ENCODE data around the gene AP2A2. TPM values are rescaled to one million over a fixed set of nuclear protein-coding genes. Genes with fewer than 3 reads are reported as not detected.

AP2A2 gene
- total RNA-seq, 1 experiment from 2014 or later = 92.9 TPM

- no peak for TF ChIP-seq CTCF (IDR thresholded peaks at IDR 0.05; ENCODE audit: unreplicated experiment)
- H3K36me3 Mint-ChIP-seq (ENCODE audit: insufficient read depth, unreplicated experiment) = peaks cover 38% of the 10 kb centered on the region
- CTCF ChIA-PET = no interaction called here
- BruUV-seq (replicated peaks) = TSS peak; percentile 2
- no peaks in the 10 kb centered on the region for H3K27me3 Mint-ChIP-seq (ENCODE audit: unreplicated experiment)
- no peak overlapping the region for H3K4me3 Mint-ChIP-seq (ENCODE audit: low read depth, unreplicated experiment)
- H3K27ac Mint-ChIP-seq (ENCODE audit: unreplicated experiment) = no peak overlapping the region
- no peaks in the 10 kb centered on the region for H3K9me3 Mint-ChIP-seq (ENCODE audit: low read depth, unreplicated experiment)
- DNase-seq = no peak
- intact Hi-C loops (cut with micrococcal nuclease; ENCODE audit: unreplicated experiment) = no loop called here
- peaks cover 17% of the 10 kb centered on the region for H3K4me1 Mint-ChIP-seq (ENCODE audit: low read depth, unreplicated experiment)
Observed at GRCh38 chr11:931385-931784, 5.7 kb downstream of the AP2A2 start.

DNA sequence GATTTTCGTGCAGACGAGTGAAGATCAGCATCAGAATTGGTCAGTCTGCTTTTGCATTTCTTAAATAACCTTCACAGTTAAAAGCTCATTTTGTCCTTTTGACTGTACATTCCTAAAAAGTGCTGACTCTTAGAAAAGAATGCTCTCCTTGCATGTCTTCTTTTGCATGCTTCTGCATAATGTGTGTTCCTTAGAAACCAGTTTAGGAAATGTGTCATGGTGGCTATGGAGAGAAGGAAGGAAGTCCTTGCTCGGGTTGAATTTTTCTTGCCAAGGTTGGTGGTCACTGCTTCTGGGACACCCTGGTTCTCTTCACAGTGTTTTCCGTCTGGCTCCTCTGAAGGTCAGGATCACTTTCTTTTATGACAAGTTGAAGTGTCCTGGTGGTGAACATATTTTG is 6.8 kb downstream of the AP2A2 start:
- no peaks in the 10 kb centered on the region for H3K27me3 Mint-ChIP-seq (ENCODE audit: unreplicated experiment)
- H3K4me1 Mint-ChIP-seq (ENCODE audit: low read depth, unreplicated experiment) = peaks cover 17% of the 10 kb centered on the region
- DNase-seq = no peak
- no peaks in the 10 kb centered on the region for H3K9me3 Mint-ChIP-seq (ENCODE audit: low read depth, unreplicated experiment)
- no peak overlapping the region for H3K4me3 Mint-ChIP-seq (ENCODE audit: low read depth, unreplicated experiment)
- BruUV-seq (replicated peaks) = no TSS peak
- intact Hi-C loops (cut with micrococcal nuclease; ENCODE audit: unreplicated experiment) = no loop called here
- H3K27ac Mint-ChIP-seq (ENCODE audit: unreplicated experiment) = no peak overlapping the region
- TF ChIP-seq CTCF (IDR thresholded peaks at IDR 0.05; ENCODE audit: unreplicated experiment) = no peak
- CTCF ChIA-PET = no interaction called here
- peaks cover 27% of the 10 kb centered on the region for H3K36me3 Mint-ChIP-seq (ENCODE audit: insufficient read depth, unreplicated experiment)

DNA sequence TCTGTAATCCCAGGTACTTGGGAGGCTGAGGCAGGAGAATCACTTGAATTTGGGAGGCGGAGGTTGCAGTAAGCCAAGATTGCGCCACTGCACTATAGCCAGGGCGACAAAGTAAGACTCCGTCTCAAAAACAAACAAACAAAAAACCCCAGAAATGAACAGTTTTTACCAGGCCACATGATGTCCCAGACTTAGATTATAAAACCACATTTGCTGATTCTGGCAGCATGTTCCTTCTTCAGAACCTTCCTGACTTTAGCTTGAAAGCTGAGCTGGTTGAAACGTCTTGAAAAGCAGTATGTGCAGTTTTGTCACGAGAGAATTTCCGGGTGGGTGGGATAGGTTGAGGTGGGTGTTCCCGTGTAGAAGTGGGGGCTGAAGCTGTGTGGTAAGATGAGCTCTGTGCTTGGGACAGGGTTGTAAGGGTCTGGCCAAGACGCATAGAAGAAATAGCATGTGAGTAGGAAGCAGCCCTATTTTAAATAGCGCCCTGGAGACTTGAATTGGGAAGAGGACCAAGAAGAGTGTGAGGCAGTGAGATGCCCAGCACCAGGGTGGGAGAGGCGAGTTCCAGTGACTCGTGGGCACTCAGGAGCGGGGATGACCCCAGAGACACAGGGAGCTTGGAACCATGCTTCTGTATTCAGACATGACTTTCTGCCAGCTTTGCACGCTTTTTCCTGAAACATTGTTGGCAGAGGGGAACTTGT is 7.6 kb downstream of the AP2A2 start:
- DNase-seq = no peak
- BruUV-seq (replicated peaks) = no TSS peak
- Mint-ChIP-seq H3K9me3 (ENCODE audit: low read depth, unreplicated experiment) (no peaks in the 10 kb centered on the region), H3K4me3 (ENCODE audit: low read depth, unreplicated experiment) (no peak overlapping the region), H3K4me1 (ENCODE audit: low read depth, unreplicated experiment) (peaks cover 16% of the 10 kb centered on the region), H3K27me3 (ENCODE audit: unreplicated experiment) (no peaks in the 10 kb centered on the region), H3K27ac (ENCODE audit: unreplicated experiment) (no peak overlapping the region), H3K36me3 (ENCODE audit: insufficient read depth, unreplicated experiment) (peaks cover 25% of the 10 kb centered on the region)
- CTCF ChIA-PET = interaction anchor here (1.0 kb wide), 1 partner anchor 21 kb away, joined by 3 read pairs; no protein-coding TSS in a partner anchor
- intact Hi-C loops (cut with micrococcal nuclease; ENCODE audit: unreplicated experiment) = no loop called here
- TF ChIP-seq CTCF (IDR thresholded peaks at IDR 0.05; ENCODE audit: unreplicated experiment) = no peak

DNA sequence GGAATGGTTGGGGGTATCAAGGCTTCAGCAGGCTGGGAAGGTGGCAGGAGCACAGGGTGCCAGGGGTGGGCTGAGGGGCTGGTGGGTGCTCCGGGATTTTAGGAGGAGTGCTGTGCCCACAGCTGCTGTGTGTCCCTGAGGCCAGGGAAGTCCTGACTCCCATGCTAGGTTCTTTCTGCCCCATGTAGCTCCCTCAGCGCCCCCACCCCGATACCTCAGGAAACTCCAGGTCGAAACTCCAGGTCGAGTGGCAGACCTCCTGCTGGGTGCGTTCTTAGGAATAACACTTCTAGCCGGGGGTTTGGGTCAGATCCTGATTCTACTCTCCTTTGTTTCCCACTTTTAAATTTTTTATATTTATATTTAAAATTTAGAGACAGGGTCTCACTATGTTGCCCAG is 8.3 kb downstream of the AP2A2 start:
- BruUV-seq (replicated peaks) = no TSS peak
- Mint-ChIP-seq H3K36me3 (ENCODE audit: insufficient read depth, unreplicated experiment) (peaks cover 25% of the 10 kb centered on the region), H3K4me3 (ENCODE audit: low read depth, unreplicated experiment) (no peak overlapping the region), H3K9me3 (ENCODE audit: low read depth, unreplicated experiment) (no peaks in the 10 kb centered on the region), H3K4me1 (ENCODE audit: low read depth, unreplicated experiment) (peaks cover 9% of the 10 kb centered on the region), H3K27me3 (ENCODE audit: unreplicated experiment) (no peaks in the 10 kb centered on the region), H3K27ac (ENCODE audit: unreplicated experiment) (no peak overlapping the region)
- TF ChIP-seq CTCF (IDR thresholded peaks at IDR 0.05; ENCODE audit: unreplicated experiment) = no peak
- DNase-seq = no peak
- CTCF ChIA-PET = interaction anchor here (1.0 kb wide), 1 partner anchor 21 kb away, joined by 3 read pairs; no protein-coding TSS in a partner anchor
- intact Hi-C loops (cut with micrococcal nuclease; ENCODE audit: unreplicated experiment) = no loop called here
